PC-3 (cell line): ENCODE results near the gene SNRNP35. TPM values are rescaled to one million over a fixed set of nuclear protein-coding genes. Genes with fewer than 3 reads are reported as not detected.
"Not testable (repeated sequence)": the region's sequence is repeated elsewhere in the genome, so short reads cannot be mapped to it uniquely, and the experiment has no call there.

Source experiments
- ATAC-seq: fragments of 200-7000 bp; cut with Tn5 transposase; 2 replicates; pipeline ENCODE4 v1.9.1; 2020; ENCODE audit warnings: mild to moderate bottlenecking, moderate library complexity
- BruUV-seq: library from RNA; stranded (reverse); fragments of 400-500 nt; replicated peaks from 2 replicates; lab custom pipeline; 2021; lab: Mats Ljungman, UMichigan
- CTCF ChIA-PET: fragments of 300-600 bp; sonication (Branson Sonifier 250); formaldehyde crosslinking; loops from one replicate; lab custom pipeline; 2022; ENCODE audit warnings: antibody characterized with exemption; lab: Charles Lee
- POLR2A ChIA-PET: fragments of 300-600 bp; sonication (Branson Sonifier 250); formaldehyde crosslinking; loops from one replicate; lab custom pipeline; 2022; ENCODE audit warnings: antibody characterized with exemption; ENCODE audit not compliant: unreplicated experiment; lab: Charles Lee
- DNase-seq: peaks from one replicate; pipeline ENCODE4 v3.0.0-alpha.2; 2015
- H2AFZ ChIP-seq: fragments of 300-600 bp; sonication (generic); 2 replicates; pipeline ENCODE4 v1.6.0; 2016; ENCODE audit warnings: antibody characterized with exemption, low read length
- H3F3A ChIP-seq: fragments of 300-600 bp; sonication (generic); one replicate; pipeline ENCODE4 v1.6.0; 2017; ENCODE audit warnings: antibody characterized with exemption, low read length, control low read depth, mild to moderate bottlenecking; ENCODE audit not compliant: unreplicated experiment
- H3K27ac ChIP-seq: fragments of 300-600 bp; sonication (generic); 2 replicates; pipeline ENCODE4 v1.5.1; 2016; ENCODE audit warnings: mild to moderate bottlenecking, low read length
- H3K27me3 ChIP-seq: fragments of 300-600 bp; sonication (generic); 2 replicates; pipeline ENCODE4 v1.6.1; 2016; ENCODE audit warnings: low read length, mixed read lengths
- H3K36me3 ChIP-seq: fragments of 300-600 bp; sonication (generic); 2 replicates; pipeline ENCODE4 v1.6.1; 2016; ENCODE audit warnings: low read depth, mixed run types, low read length, mixed read lengths
- H3K4me1 ChIP-seq: fragments of 300-600 bp; sonication (generic); 2 replicates; pipeline ENCODE4 v1.5.1; 2016; ENCODE audit warnings: low read length; ENCODE audit not compliant: insufficient read depth
- H3K4me2 ChIP-seq: fragments of 300-600 bp; sonication (generic); 2 replicates; pipeline ENCODE4 v1.6.0; 2016; ENCODE audit warnings: low read length
- H3K4me3 ChIP-seq: fragments of 300-600 bp; sonication (generic); 2 replicates; pipeline ENCODE4 v1.5.1; 2016; ENCODE audit warnings: mild to moderate bottlenecking, low read length, mixed read lengths
- H3K79me2 ChIP-seq: fragments of 300-600 bp; sonication (generic); 2 replicates; pipeline ENCODE4 v1.6.1; 2017; ENCODE audit warnings: low read length, mixed read lengths
- H3K9ac ChIP-seq: fragments of 300-600 bp; sonication (generic); 2 replicates; pipeline ENCODE4 v1.6.0; 2016; ENCODE audit warnings: mild to moderate bottlenecking, low read length
- H3K9me2 ChIP-seq: fragments of 300-600 bp; sonication (generic); replicated peaks from 2 replicates; pipeline ENCODE4 v1.6.1; 2016; ENCODE audit warnings: mixed run types, low read length, mixed read lengths
- H3K9me3 ChIP-seq: fragments of 300-600 bp; sonication (generic); 2 replicates; pipeline ENCODE4 v1.6.1; 2016; ENCODE audit warnings: low read length, mixed read lengths
- H4K20me1 ChIP-seq: fragments of 300-600 bp; sonication (generic); 2 replicates; pipeline ENCODE4 v1.6.1; 2016; ENCODE audit warnings: low read length, mixed read lengths
- CTCF ChIP-seq: fragments of 300-600 bp; sonication (generic); conservative IDR thresholded peaks from 2 replicates; pipeline ENCODE4 v1.5.1; 2017; ENCODE audit warnings: antibody characterized with exemption, low read depth, mild to moderate bottlenecking, low read length
- EZH2 ChIP-seq: fragments of 300-600 bp; sonication (generic); IDR thresholded peaks from one replicate; pipeline ENCODE4 v1.6.1; 2017; ENCODE audit warnings: antibody characterized with exemption, mild to moderate bottlenecking, low read length; ENCODE audit not compliant: unreplicated experiment
- EZH2phosphoT487 ChIP-seq: fragments of 300-600 bp; sonication (generic); IDR thresholded peaks from 2 replicates; pipeline ENCODE4 v1.6.1; 2018; ENCODE audit warnings: mild to moderate bottlenecking, antibody characterized with exemption, low read length, borderline replicate concordance
- intact Hi-C: fragments of 100-400 bp; cut with micrococcal nuclease; formaldehyde crosslinking; loops from 2 replicates; pipeline ENCODE4 v1.9.0; 2023
- total RNA-seq: library from RNA; depleted of rRNA; stranded (reverse); fragments of >200 nt; gene quantifications from 2 replicates; pipeline ENCODE4 v1.2.3, GENCODE V29; 2014

Gene SNRNP35
- total RNA-seq, 1 experiment from 2014 or later = 15.9 TPM

GRCh38 chr12:123506843-123507236, 48.9 kb downstream of the SNRNP35 start:
- ChIA-PET CTCF (no interaction called here), POLR2A (interaction anchor here (0.6 kb wide), 1 partner anchor 32 kb away, joined by 4 read pairs; no protein-coding TSS in a partner anchor)
- Histone ChIP-seq H3K36me3 (peaks cover 8% of the 10 kb centered on the region), H3K4me1 (no peaks in the 10 kb centered on the region), H3K27ac (no peak overlapping the region), H3K9ac (no peak overlapping the region), H3K9me2 (no peaks in the 10 kb centered on the region), H3K4me2 (no peak overlapping the region), H4K20me1 (no peaks in the 10 kb centered on the region), H2AFZ (no peak overlapping the region), H3K9me3 (no peaks in the 10 kb centered on the region), H3K27me3 (no peaks in the 10 kb centered on the region), H3K4me3 (no peak overlapping the region), H3F3A (no peaks in the 10 kb centered on the region), H3K79me2 (no peaks in the 10 kb centered on the region)
- BruUV-seq = no TSS peak
- TF ChIP-seq EZH2 (no peak), CTCF (no peak), EZH2phosphoT487 (no peak)
- ATAC-seq (no peak), DNase-seq (no peak)
- intact Hi-C loops = no loop called here

GRCh38 chr12:123512838-123513665, 55.1 kb downstream of the SNRNP35 start:
- Histone ChIP-seq H3K4me3 (no peak overlapping the region), H3K4me2 (no peak overlapping the region), H3K9me3 (no peaks in the 10 kb centered on the region), H3K27me3 (no peaks in the 10 kb centered on the region), H3K9me2 (no peaks in the 10 kb centered on the region), H2AFZ (no peak overlapping the region), H3K4me1 (no peaks in the 10 kb centered on the region), H3K9ac (no peak overlapping the region), H4K20me1 (no peaks in the 10 kb centered on the region), H3K79me2 (no peaks in the 10 kb centered on the region), H3K27ac (no peak overlapping the region), H3K36me3 (peaks cover 9% of the 10 kb centered on the region), H3F3A (no peaks in the 10 kb centered on the region)
- ChIA-PET POLR2A (no interaction called here), CTCF (no interaction called here)
- intact Hi-C loops = no loop called here
- ATAC-seq = no peak; the same call in 1 of the 2 replicates
- no peak for DNase-seq
- no TSS peak for BruUV-seq
- TF ChIP-seq CTCF (no peak), EZH2 (no peak), EZH2phosphoT487 (no peak)

GRCh38 chr12:123513805-123514204, 55.9 kb downstream of the SNRNP35 start:
- no peaks in the 10 kb centered on the region for H3K9me2 ChIP-seq
- H3K79me2 ChIP-seq = no peaks in the 10 kb centered on the region
- no peak for DNase-seq
- no peaks in the 10 kb centered on the region for H3K27me3 ChIP-seq
- no peak overlapping the region for H2AFZ ChIP-seq
- TF ChIP-seq EZH2 (no peak), CTCF (no peak), EZH2phosphoT487 (no peak)
- intact Hi-C loops = no loop called here
- ATAC-seq = no peak
- no peak overlapping the region for H3K27ac ChIP-seq
- ChIA-PET POLR2A (no interaction called here), CTCF (no interaction called here)
- H3K9ac ChIP-seq = no peak overlapping the region
- no peaks in the 10 kb centered on the region for H3K4me1 ChIP-seq
- H3K4me3 ChIP-seq = no peak overlapping the region
- H3F3A ChIP-seq = no peaks in the 10 kb centered on the region
- BruUV-seq = no TSS peak
- H3K9me3 ChIP-seq = no peaks in the 10 kb centered on the region
- H3K36me3 ChIP-seq = peaks cover 14% of the 10 kb centered on the region
- no peak overlapping the region for H3K4me2 ChIP-seq
- H4K20me1 ChIP-seq = no peaks in the 10 kb centered on the region

GRCh38 chr12:123514582-123515221, 56.8 kb downstream of the SNRNP35 start:
- not testable (repeated sequence) for BruUV-seq

More at GRCh38 chr12:123514582-123515221, 56.8 kb downstream of the SNRNP35 start:
- H3K36me3 ChIP-seq = peaks cover 14% of the 10 kb centered on the region
- POLR2A ChIA-PET, H3K9ac ChIP-seq, H3K27me3 ChIP-seq, H3K4me1 ChIP-seq, H4K20me1 ChIP-seq, H2AFZ ChIP-seq, H3K79me2 ChIP-seq, ATAC-seq, H3K9me2 ChIP-seq, H3F3A ChIP-seq, DNase-seq, H3K27ac ChIP-seq, H3K4me2 ChIP-seq, CTCF ChIA-PET, H3K9me3 ChIP-seq, intact Hi-C loops, H3K4me3 ChIP-seq: not testable (repeated sequence)
